OCI-LY1 (cell line): ENCODE data around the gene IPCEF1.
"Not testable (repeated sequence)": the region's sequence is repeated elsewhere in the genome, so short reads cannot be mapped to it uniquely, and the experiment has no call there.

Experiments used
- H2AFZ ChIP-seq: fragments of 200-600 bp; sonication (generic), shearing (Covaris generic); 2 replicates; pipeline ENCODE4 v1.6.0; 2014; ENCODE audit warnings: antibody characterized with exemption, mild to moderate bottlenecking, low read length
- H3F3A ChIP-seq: fragments of 200-600 bp; sonication (generic), shearing (Covaris generic); 2 replicates; pipeline ENCODE4 v1.6.0; 2014; ENCODE audit warnings: mild to moderate bottlenecking, antibody characterized with exemption, low read length, moderate library complexity; ENCODE audit not compliant: insufficient read depth
- H3K27ac ChIP-seq: fragments of 200-600 bp; sonication (generic); 2 replicates; pipeline ENCODE4 v1.5.1; 2014; ENCODE audit warnings: low read length, mixed run types, mild to moderate bottlenecking, low read depth; ENCODE audit not compliant: poor library complexity, severe bottlenecking
- H3K27me3 ChIP-seq: fragments of 200-600 bp; sonication (generic); 2 replicates; pipeline ENCODE4 v1.6.0; 2014; ENCODE audit warnings: antibody characterized with exemption, mild to moderate bottlenecking, low read length, moderate library complexity; ENCODE audit not compliant: insufficient read depth
- H3K36me3 ChIP-seq: fragments of 200-600 bp; sonication (generic); 2 replicates; pipeline ENCODE4 v1.6.1; 2014; ENCODE audit warnings: mild to moderate bottlenecking, antibody characterized with exemption, low read length, moderate library complexity, mixed read lengths; ENCODE audit not compliant: insufficient read depth
- H3K4me1 ChIP-seq: fragments of 200-600 bp; sonication (generic); 2 replicates; pipeline ENCODE4 v1.5.1; 2014; ENCODE audit warnings: mild to moderate bottlenecking, low read length, moderate library complexity; ENCODE audit not compliant: insufficient read depth, severe bottlenecking
- H3K4me2 ChIP-seq: fragments of 200-600 bp; sonication (generic), shearing (Covaris generic); 2 replicates; pipeline ENCODE4 v1.6.1; 2014; ENCODE audit warnings: low read length
- H3K4me3 ChIP-seq: fragments of 200-600 bp; sonication (generic); 2 replicates; pipeline ENCODE4 v1.5.1; 2014; ENCODE audit warnings: low read length, low read depth, mild to moderate bottlenecking, mixed read lengths; ENCODE audit not compliant: poor library complexity, severe bottlenecking
- H3K79me2 ChIP-seq: fragments of 200-600 bp; shearing (Covaris generic); 2 replicates; pipeline ENCODE4 v1.6.1; 2016; ENCODE audit warnings: mixed run types, low read length, mixed read lengths; ENCODE audit not compliant: insufficient read depth
- H3K9ac ChIP-seq: fragments of 200-600 bp; sonication (generic), shearing (Covaris generic); 2 replicates; pipeline ENCODE4 v1.6.1; 2014; ENCODE audit warnings: mild to moderate bottlenecking, low read length, mixed read lengths
- H3K9me2 ChIP-seq: fragments of 200-600 bp; sonication (generic), shearing (Covaris generic); 2 replicates; pipeline ENCODE4 v1.6.1; 2014; ENCODE audit warnings: low read depth, mild to moderate bottlenecking, low read length, mixed read lengths
- H3K9me3 ChIP-seq: fragments of 200-600 bp; shearing (Covaris generic); 2 replicates; pipeline ENCODE4 v1.6.1; 2014; ENCODE audit warnings: low read length, mixed read lengths
- H4K20me1 ChIP-seq: fragments of 200-600 bp; sonication (generic), shearing (Covaris generic); 2 replicates; pipeline ENCODE4 v1.6.0; 2016; ENCODE audit warnings: mild to moderate bottlenecking, low read length; ENCODE audit not compliant: insufficient read depth
- EZH2 ChIP-seq: fragments of 200-600 bp; sonication (generic), shearing (Covaris generic); IDR thresholded peaks from 2 replicates; pipeline ENCODE4 v1.8.0; 2017; ENCODE audit warnings: borderline replicate concordance, mixed run types, mild to moderate bottlenecking, antibody characterized with exemption, low read length, moderate library complexity, mixed read lengths
- TF ChIP-seq, protein P1 (sequence below): fragments of 200-600 bp; sonication (generic), shearing (Covaris generic); IDR thresholded peaks from 2 replicates; pipeline ENCODE4 v1.5.1; 2017; ENCODE audit warnings: mild to moderate bottlenecking, antibody characterized with exemption, low read length, moderate library complexity, mixed read lengths

Gene IPCEF1

DNA sequence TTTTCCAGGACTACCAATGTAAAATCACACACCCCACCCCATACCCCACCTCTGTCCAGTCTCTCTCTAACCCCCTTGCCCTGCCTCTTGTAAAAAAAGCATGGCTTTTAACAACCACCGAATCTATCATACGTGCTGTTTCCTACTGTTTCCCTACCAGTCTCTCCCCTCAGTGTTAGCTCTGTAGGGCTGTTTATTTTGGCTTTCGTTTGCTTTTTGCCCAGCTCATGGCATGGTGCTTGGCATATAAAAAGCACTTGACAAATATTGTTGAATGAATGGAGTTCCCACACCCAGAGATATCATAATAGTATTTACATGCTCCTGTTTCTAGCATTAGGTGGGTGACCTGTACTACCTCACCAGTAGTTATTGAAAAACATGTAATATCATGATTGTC lies 169.4 kb downstream of the IPCEF1 start:
- no peaks in the 10 kb centered on the region for H3K9me3 ChIP-seq
- no peak overlapping the region for H3K4me3 ChIP-seq
- H3K27ac ChIP-seq, result no peak overlapping the region
- H3F3A ChIP-seq, result no peaks in the 10 kb centered on the region
- no peak overlapping the region for H3K4me2 ChIP-seq
- no peaks in the 10 kb centered on the region for H4K20me1 ChIP-seq
- no peak overlapping the region for H3K9ac ChIP-seq
- H3K27me3 ChIP-seq, result no peaks in the 10 kb centered on the region
- H3K36me3 ChIP-seq, result no peaks in the 10 kb centered on the region
- H3K4me1 ChIP-seq, result no peaks in the 10 kb centered on the region
- TF ChIP-seq, protein P1, sequence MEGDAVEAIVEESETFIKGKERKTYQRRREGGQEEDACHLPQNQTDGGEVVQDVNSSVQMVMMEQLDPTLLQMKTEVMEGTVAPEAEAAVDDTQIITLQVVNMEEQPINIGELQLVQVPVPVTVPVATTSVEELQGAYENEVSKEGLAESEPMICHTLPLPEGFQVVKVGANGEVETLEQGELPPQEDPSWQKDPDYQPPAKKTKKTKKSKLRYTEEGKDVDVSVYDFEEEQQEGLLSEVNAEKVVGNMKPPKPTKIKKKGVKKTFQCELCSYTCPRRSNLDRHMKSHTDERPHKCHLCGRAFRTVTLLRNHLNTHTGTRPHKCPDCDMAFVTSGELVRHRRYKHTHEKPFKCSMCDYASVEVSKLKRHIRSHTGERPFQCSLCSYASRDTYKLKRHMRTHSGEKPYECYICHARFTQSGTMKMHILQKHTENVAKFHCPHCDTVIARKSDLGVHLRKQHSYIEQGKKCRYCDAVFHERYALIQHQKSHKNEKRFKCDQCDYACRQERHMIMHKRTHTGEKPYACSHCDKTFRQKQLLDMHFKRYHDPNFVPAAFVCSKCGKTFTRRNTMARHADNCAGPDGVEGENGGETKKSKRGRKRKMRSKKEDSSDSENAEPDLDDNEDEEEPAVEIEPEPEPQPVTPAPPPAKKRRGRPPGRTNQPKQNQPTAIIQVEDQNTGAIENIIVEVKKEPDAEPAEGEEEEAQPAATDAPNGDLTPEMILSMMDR, result no peak
- TF ChIP-seq EZH2, result no peak
- H3K79me2 ChIP-seq, result no peaks in the 10 kb centered on the region
- H3K9me2 ChIP-seq, result no peaks in the 10 kb centered on the region
- no peak overlapping the region for H2AFZ ChIP-seq

DNA sequence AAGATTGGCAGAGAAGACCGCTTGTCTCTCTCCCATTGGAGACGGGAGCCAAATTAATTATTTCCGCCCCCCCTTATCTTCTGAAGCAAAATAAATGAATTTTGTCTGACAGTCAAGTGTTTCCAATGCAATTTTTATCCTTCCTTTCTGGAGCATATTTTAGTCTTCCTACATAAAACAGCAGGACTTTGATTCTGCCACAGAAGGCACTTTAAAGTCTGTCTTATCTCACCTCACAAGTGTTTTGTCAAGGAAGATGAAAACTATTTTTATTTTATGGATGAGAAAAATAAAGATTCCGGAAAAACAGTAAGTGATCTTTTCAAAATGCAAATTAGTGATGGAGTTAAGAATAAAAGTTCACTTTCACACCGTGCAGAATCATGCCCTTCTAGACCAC lies 177.2 kb downstream of the IPCEF1 start:
- Histone ChIP-seq H3K9me2 (no peaks in the 10 kb centered on the region), H3K4me2 (no peak overlapping the region), H3K36me3 (no peaks in the 10 kb centered on the region), H2AFZ (no peak overlapping the region), H3K4me1 (no peaks in the 10 kb centered on the region), H3K79me2 (no peaks in the 10 kb centered on the region), H3F3A (no peaks in the 10 kb centered on the region), H4K20me1 (no peaks in the 10 kb centered on the region), H3K27ac (no peak overlapping the region), H3K27me3 (no peaks in the 10 kb centered on the region), H3K9ac (no peak overlapping the region), H3K9me3 (no peaks in the 10 kb centered on the region), H3K4me3 (no peak overlapping the region)
- TF ChIP-seq EZH2, result no peak
- TF ChIP-seq, protein P1, result no peak

DNA sequence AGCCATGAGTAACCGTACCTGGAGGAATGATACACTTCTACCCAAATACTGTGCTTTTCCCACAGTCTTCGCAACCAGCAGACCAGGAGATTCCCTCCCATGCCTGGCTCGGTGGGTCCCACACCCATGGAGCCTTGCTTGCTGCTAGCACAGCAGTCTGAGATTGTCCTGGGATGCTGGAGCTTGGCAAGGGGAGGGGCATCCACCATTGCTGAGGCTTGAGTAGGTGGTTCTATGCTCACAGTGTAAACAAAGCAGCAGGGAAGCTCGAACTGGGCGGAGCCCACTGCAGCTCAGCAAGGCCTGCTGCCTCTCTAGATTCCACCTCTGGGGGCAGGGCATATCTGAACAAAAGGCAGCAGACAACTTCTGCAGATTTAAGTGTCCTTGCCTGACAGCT lies 184.2 kb downstream of the IPCEF1 start:
- H3F3A ChIP-seq, H3K4me3 ChIP-seq, H3K79me2 ChIP-seq, H3K9me3 ChIP-seq, H4K20me1 ChIP-seq, H3K4me1 ChIP-seq, H3K36me3 ChIP-seq, H3K27me3 ChIP-seq, H3K27ac ChIP-seq, H3K4me2 ChIP-seq, H3K9me2 ChIP-seq, H2AFZ ChIP-seq, H3K9ac ChIP-seq: not testable (repeated sequence)

DNA sequence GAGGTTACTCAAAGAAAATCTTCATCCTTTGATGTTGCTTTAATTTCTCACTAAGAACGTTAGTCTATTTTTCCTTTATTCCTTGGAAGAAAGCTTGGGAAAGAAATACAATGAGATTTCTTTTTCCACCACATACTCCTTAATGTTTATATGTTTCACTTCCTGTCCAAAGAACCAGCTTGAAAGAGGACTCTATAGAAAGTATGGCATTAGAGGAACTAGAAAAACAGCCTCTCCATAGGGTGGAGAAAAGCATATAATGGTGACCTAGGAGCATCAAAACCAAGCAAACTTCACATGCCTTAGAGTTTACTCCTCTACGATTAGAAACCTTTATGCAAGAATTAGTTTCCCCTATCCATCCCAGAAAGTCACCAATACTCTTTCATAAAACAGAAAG lies 186.5 kb downstream of the IPCEF1 start:
- no peaks in the 10 kb centered on the region for H3K9me3 ChIP-seq
- H3K36me3 ChIP-seq, result no peaks in the 10 kb centered on the region
- H3K9ac ChIP-seq, result no peak overlapping the region
- no peaks in the 10 kb centered on the region for H3F3A ChIP-seq
- no peak for TF ChIP-seq EZH2
- TF ChIP-seq, protein P1, result no peak
- H3K27ac ChIP-seq, result no peak overlapping the region
- H2AFZ ChIP-seq, result no peak overlapping the region
- H3K27me3 ChIP-seq, result no peaks in the 10 kb centered on the region
- no peaks in the 10 kb centered on the region for H3K79me2 ChIP-seq
- no peak overlapping the region for H3K4me2 ChIP-seq
- H3K4me1 ChIP-seq, result no peaks in the 10 kb centered on the region
- H3K4me3 ChIP-seq, result no peak overlapping the region
- no peaks in the 10 kb centered on the region for H4K20me1 ChIP-seq
- H3K9me2 ChIP-seq, result no peaks in the 10 kb centered on the region
